ENCODE results near the gene KCNA3.

KCNA3 gene

DNA sequence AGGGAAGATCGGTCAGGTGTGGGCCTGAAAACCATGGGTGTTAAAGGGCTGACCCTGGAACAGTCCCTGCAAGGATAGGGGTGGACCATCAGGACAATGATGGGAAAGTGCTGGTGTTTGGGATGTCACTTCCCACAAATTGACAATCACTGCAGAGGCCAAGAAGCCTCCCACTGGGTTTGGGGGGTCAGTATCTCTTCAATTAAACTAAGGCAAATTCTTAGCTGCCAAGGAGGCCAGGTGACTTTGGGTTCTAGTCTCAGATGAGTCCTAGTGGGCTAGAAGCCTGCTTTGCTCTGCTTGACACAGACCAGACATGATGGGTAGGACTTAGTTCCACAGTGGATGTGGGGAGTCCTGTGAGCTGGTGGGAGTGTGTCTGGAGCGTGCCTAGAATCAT, 39.3 kb downstream of the KCNA3 start:
- Histone ChIP-seq H3K4me1 (ENCODE audit: control insufficient read depth, insufficient read depth, low read length) (no peaks in the 10 kb centered on the region), H3K9me3 (ENCODE audit: control insufficient read depth, insufficient read depth, low read depth, low read length) (no peaks in the 10 kb centered on the region), H3K36me3 (ENCODE audit: control insufficient read depth in 2 of 2, insufficient read depth in 1 of 2, low read length in 2 of 2) (no peaks in the 10 kb centered on the region), H3K27ac (ENCODE audit: extremely low read depth, low read depth, low read length) (no peak overlapping the region), H3K4me3 (ENCODE audit: low read depth, low read length) (no peak overlapping the region)
- TF ChIP-seq, protein P1, sequence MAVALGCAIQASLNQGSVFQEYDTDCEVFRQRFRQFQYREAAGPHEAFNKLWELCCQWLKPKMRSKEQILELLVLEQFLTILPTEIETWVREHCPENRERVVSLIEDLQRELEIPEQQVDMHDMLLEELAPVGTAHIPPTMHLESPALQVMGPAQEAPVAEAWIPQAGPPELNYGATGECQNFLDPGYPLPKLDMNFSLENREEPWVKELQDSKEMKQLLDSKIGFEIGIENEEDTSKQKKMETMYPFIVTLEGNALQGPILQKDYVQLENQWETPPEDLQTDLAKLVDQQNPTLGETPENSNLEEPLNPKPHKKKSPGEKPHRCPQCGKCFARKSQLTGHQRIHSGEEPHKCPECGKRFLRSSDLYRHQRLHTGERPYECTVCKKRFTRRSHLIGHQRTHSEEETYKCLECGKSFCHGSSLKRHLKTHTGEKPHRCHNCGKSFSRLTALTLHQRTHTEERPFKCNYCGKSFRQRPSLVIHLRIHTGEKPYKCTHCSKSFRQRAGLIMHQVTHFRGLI (tag by site-specific recombination; IDR thresholded peaks at IDR 0.05), result no peak
- no peak for TF ChIP-seq ZNF280D (tag by site-specific recombination; IDR thresholded peaks at IDR 0.05)
- no peak for TF ChIP-seq KLF8 (tag by site-specific recombination; IDR thresholded peaks at IDR 0.05)
- ChIA-PET CTCF (interaction anchor here (0.6 to 3.8 kb wide), 3 partner anchors 130 to 529 kb away, joined by 3 to 24 read pairs (median 3); no protein-coding TSS in a partner anchor), POLR2A (no interaction called here)

DNA sequence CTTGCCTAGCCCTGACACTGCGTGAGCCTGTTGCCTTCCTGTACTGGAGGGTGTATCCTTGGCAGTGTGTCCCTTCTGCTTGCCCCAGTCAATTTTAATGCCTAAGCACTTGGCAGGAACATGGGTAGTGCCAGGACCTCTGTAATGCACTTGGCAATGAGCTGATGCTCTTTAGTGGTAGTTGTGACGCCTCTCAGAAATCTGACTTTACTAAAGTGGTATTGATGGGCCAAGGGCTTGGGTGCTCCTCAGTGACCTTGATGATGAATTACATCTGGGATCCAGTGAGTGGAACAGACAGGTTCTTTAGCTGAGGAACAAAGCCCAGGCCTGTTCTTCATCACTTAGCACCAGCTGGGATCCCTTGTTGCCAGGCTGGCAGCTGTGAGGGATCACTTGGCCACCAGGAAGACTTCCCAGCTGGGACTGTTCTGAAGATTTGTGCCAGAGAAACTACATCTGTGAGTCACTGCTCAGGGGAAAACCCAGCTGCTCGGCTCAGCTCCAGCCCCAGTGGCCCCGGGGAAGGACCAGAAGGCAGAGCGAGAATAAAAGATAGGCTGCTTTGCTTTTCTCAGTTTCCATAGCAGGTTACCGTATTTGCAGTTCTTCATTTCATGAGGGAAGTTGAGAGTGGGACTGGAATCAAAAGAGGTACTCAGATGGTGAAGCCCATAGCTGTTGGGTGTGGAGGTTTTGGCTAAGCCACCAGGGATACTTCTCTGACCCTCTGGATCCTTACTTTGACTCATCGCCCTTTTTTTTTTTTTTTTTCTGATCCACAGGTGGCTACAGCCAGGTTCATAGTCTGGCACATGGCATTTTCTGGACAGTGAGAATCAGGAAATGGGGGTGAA, 40.1 kb downstream of the KCNA3 start:
- TF ChIP-seq SCRT2 (tag by site-specific recombination; IDR thresholded peaks at IDR 0.05), result peak; percentile 45; the same call in 1 of the 2 replicates
- TF ChIP-seq GLIS1 (tag by site-specific recombination; IDR thresholded peaks at IDR 0.05), result no peak
- no peak for TF ChIP-seq ZNF280C (tag by site-specific recombination; IDR thresholded peaks at IDR 0.05)
- ChIA-PET CTCF (interaction anchor here (0.6 to 3.8 kb wide), 3 partner anchors 15 to 528 kb away, joined by 3 to 24 read pairs (median 3); no protein-coding TSS in a partner anchor), POLR2A (no interaction called here)
- H3K27ac ChIP-seq (ENCODE audit: extremely low read depth, low read depth, low read length), result no peak overlapping the region
- H3K4me3 ChIP-seq (ENCODE audit: low read depth, low read length), result no peak overlapping the region
- no peaks in the 10 kb centered on the region for H3K4me1 ChIP-seq (ENCODE audit: control insufficient read depth, insufficient read depth, low read length)
- no peaks in the 10 kb centered on the region for H3K36me3 ChIP-seq (ENCODE audit: control insufficient read depth in 2 of 2, insufficient read depth in 1 of 2, low read length in 2 of 2)
- no peaks in the 10 kb centered on the region for H3K9me3 ChIP-seq (ENCODE audit: control insufficient read depth, insufficient read depth, low read depth, low read length)

- ChIA-PET CTCF (interaction anchor here (1.2 to 3.8 kb wide), 2 partner anchors 15 to 131 kb away, joined by 3 to 24 read pairs; no protein-coding TSS in a partner anchor), POLR2A (no interaction called here)
- no peaks in the 10 kb centered on the region for H3K9me3 ChIP-seq (ENCODE audit: control insufficient read depth, insufficient read depth, low read depth, low read length)
- H3K4me3 ChIP-seq (ENCODE audit: low read depth, low read length), result no peak overlapping the region
- no peaks in the 10 kb centered on the region for H3K4me1 ChIP-seq (ENCODE audit: control insufficient read depth, insufficient read depth, low read length)
- no peak for TF ChIP-seq ZNF670 (tag by site-specific recombination; IDR thresholded peaks at IDR 0.05; ENCODE audit: low read depth)
- peak; percentile 20; the same call in 1 of the 2 replicates for TF ChIP-seq GLIS1 (tag by site-specific recombination; IDR thresholded peaks at IDR 0.05)
- no peaks in the 10 kb centered on the region for H3K36me3 ChIP-seq (ENCODE audit: control insufficient read depth in 2 of 2, insufficient read depth in 1 of 2, low read length in 2 of 2)
- no peak overlapping the region for H3K27ac ChIP-seq (ENCODE audit: extremely low read depth, low read depth, low read length)
Measured at GRCh38 chr1:110634086-110634454, 40.7 kb downstream of the KCNA3 start.

GRCh38 chr1:110633646-110634030, 41.1 kb downstream of the KCNA3 start:
- Histone ChIP-seq H3K36me3 (ENCODE audit: control insufficient read depth in 2 of 2, insufficient read depth in 1 of 2, low read length in 2 of 2) (no peaks in the 10 kb centered on the region), H3K4me3 (ENCODE audit: low read depth, low read length) (no peak overlapping the region), H3K4me1 (ENCODE audit: control insufficient read depth, insufficient read depth, low read length) (no peaks in the 10 kb centered on the region), H3K27ac (ENCODE audit: extremely low read depth, low read depth, low read length) (no peak overlapping the region), H3K9me3 (ENCODE audit: control insufficient read depth, insufficient read depth, low read depth, low read length) (no peaks in the 10 kb centered on the region)
- CTCF ChIA-PET, result interaction anchor here (0.6 to 3.8 kb wide), 3 partner anchors 14 to 131 kb away, joined by 3 to 24 read pairs (median 3); no protein-coding TSS in a partner anchor
- TF ChIP-seq GLI4 (tag by site-specific recombination; IDR thresholded peaks at IDR 0.05) (no peak), FEZF1 (tag by site-specific recombination; IDR thresholded peaks at IDR 0.05) (no peak), SALL2 (tag by site-specific recombination; IDR thresholded peaks at IDR 0.05; ENCODE audit: borderline replicate concordance) (no peak), ZNF747 (tag by site-specific recombination; IDR thresholded peaks at IDR 0.05) (no peak)
- POLR2A ChIA-PET, result no interaction called here
